MM.1S (cell line): ENCODE results near the gene OR8S1.
"Not testable (repeated sequence)": the region's sequence is repeated elsewhere in the genome, so short reads cannot be mapped to it uniquely, and the experiment has no call there.

Source experiments
- DNase-seq: peaks from one replicate; pipeline ENCODE4 v3.0.0-alpha.2; 2015
- H2AFZ ChIP-seq: fragments of 300-600 bp; sonication (generic); 2 replicates; pipeline ENCODE4 v1.6.0; 2016; ENCODE audit warnings: antibody characterized with exemption, low read length
- H3F3A ChIP-seq: fragments of 300-600 bp; sonication (generic); 2 replicates; pipeline ENCODE4 v1.6.1; 2016; ENCODE audit warnings: mild to moderate bottlenecking, antibody characterized with exemption, low read length, moderate library complexity, mixed read lengths; ENCODE audit not compliant: insufficient read depth
- H3K27ac ChIP-seq: fragments of 300-600 bp; sonication (generic); 2 replicates; pipeline ENCODE4 v1.5.1; 2016; ENCODE audit warnings: mild to moderate bottlenecking, low read length
- H3K27me3 ChIP-seq: fragments of 300-600 bp; sonication (generic); replicated peaks from 2 replicates; pipeline ENCODE4 v1.6.0; 2016; ENCODE audit warnings: low read length; ENCODE audit not compliant: insufficient read depth
- H3K36me3 ChIP-seq: fragments of 300-600 bp; sonication (generic); replicated peaks from 2 replicates; pipeline ENCODE4 v1.6.1; 2016; ENCODE audit warnings: mild to moderate bottlenecking, low read length, mixed read lengths; ENCODE audit not compliant: insufficient read depth
- H3K4me1 ChIP-seq: fragments of 300-600 bp; sonication (generic); 2 replicates; pipeline ENCODE4 v1.6.1; 2016; ENCODE audit warnings: low read length, mixed read lengths
- H3K4me2 ChIP-seq: fragments of 300-600 bp; sonication (generic); 2 replicates; pipeline ENCODE4 v1.6.0; 2016; ENCODE audit warnings: low read depth, low read length
- H3K4me3 ChIP-seq: fragments of 300-600 bp; sonication (generic); 2 replicates; pipeline ENCODE4 v1.5.1; 2016; ENCODE audit warnings: low read length, mixed read lengths
- H3K79me2 ChIP-seq: fragments of 300-600 bp; sonication (generic); 2 replicates; pipeline ENCODE4 v1.6.1; 2016; ENCODE audit warnings: mixed run types, low read length, mixed read lengths
- H3K9ac ChIP-seq: fragments of 300-600 bp; sonication (generic); 2 replicates; pipeline ENCODE4 v1.6.1; 2016; ENCODE audit warnings: low read length, mixed read lengths
- H3K9me2 ChIP-seq: fragments of 300-600 bp; sonication (generic); replicated peaks from 2 replicates; pipeline ENCODE4 v1.6.1; 2016; ENCODE audit warnings: mild to moderate bottlenecking, low read length, mixed read lengths; ENCODE audit not compliant: insufficient read depth
- H3K9me3 ChIP-seq: fragments of 300-600 bp; sonication (generic); replicated peaks from 2 replicates; pipeline ENCODE4 v1.6.1; 2016; ENCODE audit warnings: mild to moderate bottlenecking, low read length, mixed read lengths; ENCODE audit not compliant: insufficient read depth
- H4K20me1 ChIP-seq: fragments of 300-600 bp; sonication (generic); 2 replicates; pipeline ENCODE4 v1.6.1; 2016; ENCODE audit warnings: mild to moderate bottlenecking, low read length, moderate library complexity, mixed read lengths; ENCODE audit not compliant: insufficient read depth
- CTCF ChIP-seq: fragments of 300-600 bp; sonication (generic); IDR thresholded peaks from 2 replicates; pipeline ENCODE4 v1.5.1; 2016; ENCODE audit warnings: antibody characterized with exemption, low read length, mixed read lengths
- EZH2 ChIP-seq: fragments of 300-600 bp; sonication (generic); optimal IDR thresholded peaks from 2 replicates; pipeline ENCODE3; 2017; ENCODE audit warnings: low read depth, mild to moderate bottlenecking, antibody characterized with exemption, low read length, mixed read lengths
- EZH2phosphoT487 ChIP-seq: fragments of 300-600 bp; sonication (generic); IDR thresholded peaks from 2 replicates; pipeline ENCODE4 v1.6.1; 2018; ENCODE audit warnings: antibody characterized with exemption, low read length

OR8S1 gene

GRCh38 chr12:48514728-48515127, 10.7 kb upstream of the OR8S1 start:
- H3K27ac ChIP-seq: no peak overlapping the region
- H4K20me1 ChIP-seq: no peaks in the 10 kb centered on the region
- no peaks in the 10 kb centered on the region for H3K27me3 ChIP-seq
- H3K9ac ChIP-seq: no peak overlapping the region
- no peak overlapping the region for H3K4me3 ChIP-seq
- no peak for DNase-seq
- TF ChIP-seq EZH2phosphoT487 (no peak), EZH2 (no peak), CTCF (no peak)
- no peak overlapping the region for H2AFZ ChIP-seq
- no peaks in the 10 kb centered on the region for H3K79me2 ChIP-seq
- peaks cover 5% of the 10 kb centered on the region; the same call in 1 of the 2 replicates for H3K4me1 ChIP-seq
- no peak overlapping the region for H3K4me2 ChIP-seq
- H3F3A ChIP-seq: no peaks in the 10 kb centered on the region
- no peaks in the 10 kb centered on the region for H3K9me3 ChIP-seq
- H3K9me2 ChIP-seq: no peaks in the 10 kb centered on the region
- no peaks in the 10 kb centered on the region for H3K36me3 ChIP-seq

- H3K4me3 ChIP-seq, H3K9me3 ChIP-seq, H3K9me2 ChIP-seq, H3K9ac ChIP-seq, H3K79me2 ChIP-seq, H3K27me3 ChIP-seq, H2AFZ ChIP-seq, DNase-seq, H4K20me1 ChIP-seq, H3K4me1 ChIP-seq, H3K36me3 ChIP-seq, H3K4me2 ChIP-seq, H3F3A ChIP-seq, H3K27ac ChIP-seq: not testable (repeated sequence)
These were observed 5.1 kb upstream of the OR8S1 start for GRCh38 chr12:48520381-48520780.

- Histone ChIP-seq H3K4me1 (no peaks in the 10 kb centered on the region), H3K9me3 (no peaks in the 10 kb centered on the region), H3K36me3 (no peaks in the 10 kb centered on the region), H3K4me2 (no peak overlapping the region), H3K27ac (no peak overlapping the region), H2AFZ (no peak overlapping the region), H3K27me3 (no peaks in the 10 kb centered on the region), H3K4me3 (no peak overlapping the region), H3F3A (no peaks in the 10 kb centered on the region), H3K9me2 (no peaks in the 10 kb centered on the region), H3K79me2 (no peaks in the 10 kb centered on the region), H4K20me1 (no peaks in the 10 kb centered on the region), H3K9ac (no peak overlapping the region)
- TF ChIP-seq EZH2phosphoT487 (no peak), EZH2 (no peak), CTCF (no peak)
- DNase-seq: no peak
These were observed 2.6 kb downstream of the OR8S1 start for GRCh38 chr12:48527891-48528670.

GRCh38 chr12:48532601-48533000, 7.2 kb downstream of the OR8S1 start:
- Histone ChIP-seq H3K36me3 (no peaks in the 10 kb centered on the region), H3K27ac (no peak overlapping the region), H4K20me1 (no peaks in the 10 kb centered on the region), H3K9me3 (no peaks in the 10 kb centered on the region), H3K4me2 (no peak overlapping the region), H3K9me2 (no peaks in the 10 kb centered on the region), H3F3A (no peaks in the 10 kb centered on the region), H3K4me3 (no peak overlapping the region), H2AFZ (no peak overlapping the region), H3K27me3 (no peaks in the 10 kb centered on the region), H3K9ac (no peak overlapping the region), H3K4me1 (no peaks in the 10 kb centered on the region), H3K79me2 (no peaks in the 10 kb centered on the region)
- DNase-seq: no peak
- TF ChIP-seq EZH2: no peak
- TF ChIP-seq EZH2phosphoT487: no peak
- no peak for TF ChIP-seq CTCF
